HepG2 (cell line): ENCODE data around the gene ZER1. TPM values are rescaled to one million over a fixed set of nuclear protein-coding genes. Genes with fewer than 3 reads are reported as not detected.
A peak's percentile ranks its signal among the peaks of the same experiment; 100 is the strongest.

Source experiments
- ADNP ChIP-seq: sonication (generic); formaldehyde crosslinking; IDR thresholded peaks from 2 replicates; pipeline ENCODE4 v1.4.0; 2020; ENCODE audit warnings: missing genetic modification reagents
- ARNT2 ChIP-seq: sonication (generic); formaldehyde crosslinking; IDR thresholded peaks from 2 replicates; pipeline ENCODE4 v1.8.0; 2022; ENCODE audit warnings: mild to moderate bottlenecking, low read depth, missing genetic modification reagents, moderate library complexity
- CHD2 ChIP-seq: IDR thresholded peaks from 2 replicates; pipeline ENCODE4 v1.6.1; 2011; ENCODE audit warnings: low read depth, low read length, improper control_type of control experiment
- CREB1 ChIP-seq, 2 experiments: fragments of 450-650 bp in 1 of 2; IDR thresholded peaks; 2 replicates each; pipeline ENCODE4 v1.6.1; 2016 to 2017; ENCODE audit warnings: control low read depth in 1 of 2, mild to moderate bottlenecking in 1 of 2, missing compliant biosample characterization in 1 of 2, missing genetic modification characterization in 1 of 2
- HNF4A ChIP-seq: sonication (generic); formaldehyde crosslinking; IDR thresholded peaks from 2 replicates; pipeline ENCODE4 v1.4.0; 2020; ENCODE audit warnings: missing genetic modification reagents
- MTF2 ChIP-seq: sonication (generic); formaldehyde crosslinking; IDR thresholded peaks from 2 replicates; pipeline ENCODE4 v1.5.0; 2020; ENCODE audit warnings: missing genetic modification reagents, borderline replicate concordance
- RBFOX2 ChIP-seq: fragments of 200-400 bp; formaldehyde crosslinking; IDR thresholded peaks from 2 replicates; pipeline ENCODE4 v1.6.1; 2017; ENCODE audit warnings: low read depth, mild to moderate bottlenecking, low read length
- SATB2 ChIP-seq: sonication (generic); formaldehyde crosslinking; IDR thresholded peaks from 2 replicates; pipeline ENCODE4 v1.5.0; 2020; ENCODE audit warnings: missing genetic modification reagents
- TGIF2 ChIP-seq: IDR thresholded peaks from 2 replicates; pipeline ENCODE4 v1.6.1; 2016; ENCODE audit warnings: control low read depth, missing compliant biosample characterization
- WIZ ChIP-seq: sonication (generic); formaldehyde crosslinking; IDR thresholded peaks from 2 replicates; pipeline ENCODE4 v1.5.1; 2020; ENCODE audit warnings: mild to moderate bottlenecking, missing genetic modification reagents
- ZMYM4 ChIP-seq: sonication (generic); formaldehyde crosslinking; IDR thresholded peaks from 2 replicates; pipeline ENCODE4 v1.8.1; 2023; ENCODE audit warnings: mild to moderate bottlenecking, missing genetic modification reagents
- ZNF235 ChIP-seq: sonication (generic); formaldehyde crosslinking; IDR thresholded peaks from 2 replicates; pipeline ENCODE4 v1.8.1; 2023; ENCODE audit warnings: mild to moderate bottlenecking, missing genetic modification reagents, borderline replicate concordance
- ZNF713 ChIP-seq: sonication (generic); formaldehyde crosslinking; IDR thresholded peaks from 2 replicates; pipeline ENCODE4 v1.4.0; 2020; ENCODE audit warnings: mild to moderate bottlenecking, missing genetic modification reagents
- ZNF724P ChIP-seq: sonication (generic); formaldehyde crosslinking; IDR thresholded peaks from 2 replicates; pipeline ENCODE4 v1.8.0; 2022; ENCODE audit warnings: missing genetic modification reagents, borderline replicate concordance
- ZNF777 ChIP-seq: sonication (generic); formaldehyde crosslinking; IDR thresholded peaks from 2 replicates; pipeline ENCODE4 v1.4.0; 2020; ENCODE audit warnings: missing genetic modification reagents
- ZSCAN31 ChIP-seq: sonication (generic); formaldehyde crosslinking; IDR thresholded peaks from 2 replicates; pipeline ENCODE4 v1.5.0; 2020; ENCODE audit warnings: low read depth, mild to moderate bottlenecking, missing genetic modification reagents
- polyA plus RNA-seq, 8 experiments: library from polyadenylated mRNA; depleted of rRNA in 3 of 8; stranded (reverse) in 7 of 8; unstranded in 1 of 8; fragments of >200 nt; fragmentation: Illumina TruSeq in 4 of 8; extraction: Trizol in 4 of 8; gene quantifications; 2 replicates each; pipeline versions ENCODE4 v1.2.1 to v1.2.3, GENCODE V29; 2011 to 2016; ENCODE audit warnings: low read depth in 4 of 8, missing spikeins in 1 of 8, mixed read lengths in 1 of 8; ENCODE audit not compliant: insufficient read depth in 1 of 8
- total RNA-seq, 5 experiments: library from RNA; depleted of rRNA; stranded (reverse); fragments of >200 nt; fragmentation: Illumina TruSeq; extraction: Trizol; gene quantifications; 2 replicates each; pipeline ENCODE4 v1.2.3, GENCODE V29; 2016; ENCODE audit warnings: low read depth in 1 of 5
- TF ChIP-seq, protein P1 (sequence below): sonication (generic); formaldehyde crosslinking; IDR thresholded peaks from 2 replicates; pipeline ENCODE4 v1.8.0; 2022; ENCODE audit warnings: mild to moderate bottlenecking, missing genetic modification reagents, borderline replicate concordance
- TF ChIP-seq, protein P2 (sequence below): IDR thresholded peaks from 2 replicates; pipeline ENCODE4 v1.6.1; 2016; ENCODE audit warnings: mild to moderate bottlenecking, missing biosample characterization, missing genetic modification reagents
- TF ChIP-seq, protein P3 (sequence below): sonication (generic); formaldehyde crosslinking; IDR thresholded peaks from 2 replicates; pipeline ENCODE4 v1.8.0; 2023; ENCODE audit warnings: mild to moderate bottlenecking, missing genetic modification reagents
- TF ChIP-seq, protein P4 (sequence below): IDR thresholded peaks from 2 replicates; pipeline ENCODE4 v1.4.0; 2020; ENCODE audit warnings: mild to moderate bottlenecking, missing genetic modification reagents
- TF ChIP-seq, protein P5 (sequence below): sonication (generic); formaldehyde crosslinking; IDR thresholded peaks from 2 replicates; pipeline ENCODE4 v1.4.0; 2020; ENCODE audit warnings: mild to moderate bottlenecking, low read depth, missing genetic modification reagents

The ZER1 gene
- total and polyA plus RNA-seq, 2 of the 13 experiments (the other 11 are each of a cell fraction or from before 2014, with no cell fraction given) = 7.7 to 40.0 TPM

DNA sequence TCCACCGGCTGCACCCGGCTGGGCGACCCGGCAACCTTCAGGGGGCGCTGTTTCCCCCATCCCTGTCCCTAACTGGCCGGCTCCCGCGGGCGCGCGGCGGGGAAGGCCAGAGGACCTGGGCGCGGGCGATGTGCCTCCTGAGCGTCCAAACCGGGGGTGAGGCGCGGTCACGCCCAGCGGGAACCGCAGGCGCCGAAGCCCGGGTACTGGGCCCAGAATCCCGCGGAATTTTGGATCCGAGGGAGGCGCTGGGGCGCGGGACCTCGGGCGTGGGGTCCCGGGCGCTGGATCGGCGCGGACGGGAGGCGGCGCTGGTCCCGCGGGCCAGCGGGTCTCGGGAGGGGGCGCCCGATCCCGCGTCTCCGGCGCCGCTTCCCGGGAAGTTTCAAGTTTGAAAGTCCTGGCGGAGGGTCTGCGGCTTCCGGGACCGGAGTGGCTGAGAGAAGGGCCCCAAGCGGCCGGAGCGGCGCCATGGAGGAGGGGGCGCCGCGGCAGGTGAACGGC lies 69.2 kb downstream of the ZER1 start, which contains the start of gene PKN3 (continued):
- TF ChIP-seq, protein P1, sequence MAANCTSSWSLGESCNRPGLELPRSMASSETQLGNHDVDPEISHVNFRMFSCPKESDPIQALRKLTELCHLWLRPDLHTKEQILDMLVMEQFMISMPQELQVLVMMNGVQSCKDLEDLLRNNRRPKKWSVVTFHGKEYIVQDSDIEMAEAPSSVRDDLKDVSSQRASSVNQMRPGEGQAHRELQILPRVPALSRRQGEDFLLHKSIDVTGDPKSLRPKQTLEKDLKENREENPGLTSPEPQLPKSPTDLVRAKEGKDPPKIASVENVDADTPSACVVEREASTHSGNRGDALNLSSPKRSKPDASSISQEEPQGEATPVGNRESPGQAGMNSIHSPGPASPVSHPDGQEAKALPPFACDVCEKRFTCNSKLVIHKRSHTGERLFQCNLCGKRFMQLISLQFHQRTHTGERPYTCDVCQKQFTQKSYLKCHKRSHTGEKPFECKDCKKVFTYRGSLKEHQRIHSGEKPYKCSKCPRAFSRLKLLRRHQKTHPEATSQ (CRISPR knock-in tag) = 0 out of 2 replicates have a peak, but pooled peaks have one; percentile 36
- TF ChIP-seq, protein P2, sequence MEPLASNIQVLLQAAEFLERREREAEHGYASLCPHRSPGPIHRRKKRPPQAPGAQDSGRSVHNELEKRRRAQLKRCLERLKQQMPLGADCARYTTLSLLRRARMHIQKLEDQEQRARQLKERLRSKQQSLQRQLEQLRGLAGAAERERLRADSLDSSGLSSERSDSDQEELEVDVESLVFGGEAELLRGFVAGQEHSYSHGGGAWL (CRISPR knock-in tag) = peak; percentile 51; the same call in 1 of the 2 replicates
- TF ChIP-seq ZNF724P = 0 out of 2 replicates have a peak, but pooled peaks have one; percentile 23
- peak; percentile 46; the same call in 1 of the 2 replicates for TF ChIP-seq ZMYM4 (CRISPR knock-in tag)
- TF ChIP-seq WIZ = 0 out of 2 replicates have a peak, but pooled peaks have one; percentile 24
- TF ChIP-seq, protein P3, sequence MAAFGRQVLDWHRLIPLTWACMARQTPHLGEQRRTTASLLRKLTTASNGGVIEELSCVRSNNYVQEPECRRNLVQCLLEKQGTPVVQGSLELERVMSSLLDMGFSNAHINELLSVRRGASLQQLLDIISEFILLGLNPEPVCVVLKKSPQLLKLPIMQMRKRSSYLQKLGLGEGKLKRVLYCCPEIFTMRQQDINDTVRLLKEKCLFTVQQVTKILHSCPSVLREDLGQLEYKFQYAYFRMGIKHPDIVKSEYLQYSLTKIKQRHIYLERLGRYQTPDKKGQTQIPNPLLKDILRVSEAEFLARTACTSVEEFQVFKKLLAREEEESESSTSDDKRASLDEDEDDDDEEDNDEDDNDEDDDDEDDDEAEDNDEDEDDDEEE (CRISPR knock-in tag) = no peak
- TF ChIP-seq RBFOX2 = peak; percentile 79
- peak; percentile 39; the same call in 1 of the 2 replicates for TF ChIP-seq ZNF777 (CRISPR knock-in tag)
- peak; percentile 76; the same call in 1 of the 2 replicates for TF ChIP-seq TGIF2
- no peak for TF ChIP-seq SATB2 (CRISPR knock-in tag)
- TF ChIP-seq, protein P4, sequence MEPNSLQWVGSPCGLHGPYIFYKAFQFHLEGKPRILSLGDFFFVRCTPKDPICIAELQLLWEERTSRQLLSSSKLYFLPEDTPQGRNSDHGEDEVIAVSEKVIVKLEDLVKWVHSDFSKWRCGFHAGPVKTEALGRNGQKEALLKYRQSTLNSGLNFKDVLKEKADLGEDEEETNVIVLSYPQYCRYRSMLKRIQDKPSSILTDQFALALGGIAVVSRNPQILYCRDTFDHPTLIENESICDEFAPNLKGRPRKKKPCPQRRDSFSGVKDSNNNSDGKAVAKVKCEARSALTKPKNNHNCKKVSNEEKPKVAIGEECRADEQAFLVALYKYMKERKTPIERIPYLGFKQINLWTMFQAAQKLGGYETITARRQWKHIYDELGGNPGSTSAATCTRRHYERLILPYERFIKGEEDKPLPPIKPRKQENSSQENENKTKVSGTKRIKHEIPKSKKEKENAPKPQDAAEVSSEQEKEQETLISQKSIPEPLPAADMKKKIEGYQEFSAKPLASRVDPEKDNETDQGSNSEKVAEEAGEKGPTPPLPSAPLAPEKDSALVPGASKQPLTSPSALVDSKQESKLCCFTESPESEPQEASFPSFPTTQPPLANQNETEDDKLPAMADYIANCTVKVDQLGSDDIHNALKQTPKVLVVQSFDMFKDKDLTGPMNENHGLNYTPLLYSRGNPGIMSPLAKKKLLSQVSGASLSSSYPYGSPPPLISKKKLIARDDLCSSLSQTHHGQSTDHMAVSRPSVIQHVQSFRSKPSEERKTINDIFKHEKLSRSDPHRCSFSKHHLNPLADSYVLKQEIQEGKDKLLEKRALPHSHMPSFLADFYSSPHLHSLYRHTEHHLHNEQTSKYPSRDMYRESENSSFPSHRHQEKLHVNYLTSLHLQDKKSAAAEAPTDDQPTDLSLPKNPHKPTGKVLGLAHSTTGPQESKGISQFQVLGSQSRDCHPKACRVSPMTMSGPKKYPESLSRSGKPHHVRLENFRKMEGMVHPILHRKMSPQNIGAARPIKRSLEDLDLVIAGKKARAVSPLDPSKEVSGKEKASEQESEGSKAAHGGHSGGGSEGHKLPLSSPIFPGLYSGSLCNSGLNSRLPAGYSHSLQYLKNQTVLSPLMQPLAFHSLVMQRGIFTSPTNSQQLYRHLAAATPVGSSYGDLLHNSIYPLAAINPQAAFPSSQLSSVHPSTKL = no peak
- TF ChIP-seq CHD2 = peak; percentile 62
- no peak for TF ChIP-seq ADNP (CRISPR knock-in tag)
- TF ChIP-seq ZNF235 (CRISPR knock-in tag) = 0 out of 2 replicates have a peak, but pooled peaks have one; percentile 19
- TF ChIP-seq HNF4A = no peak
- TF ChIP-seq CREB1 (IDR thresholded peaks at IDR 0.05) = no peak
- TF ChIP-seq CREB1 (CRISPR knock-in tag; IDR thresholded peaks at IDR 0.05) = no peak
- peak; percentile 28; the same call in 1 of the 2 replicates for TF ChIP-seq MTF2 (CRISPR knock-in tag)
- TF ChIP-seq ZNF713 (CRISPR knock-in tag) = peak; percentile 39; the same call in 1 of the 2 replicates
- TF ChIP-seq ZSCAN31 (CRISPR knock-in tag) = peak; percentile 64; the same call in 1 of the 2 replicates
- TF ChIP-seq, protein P5, sequence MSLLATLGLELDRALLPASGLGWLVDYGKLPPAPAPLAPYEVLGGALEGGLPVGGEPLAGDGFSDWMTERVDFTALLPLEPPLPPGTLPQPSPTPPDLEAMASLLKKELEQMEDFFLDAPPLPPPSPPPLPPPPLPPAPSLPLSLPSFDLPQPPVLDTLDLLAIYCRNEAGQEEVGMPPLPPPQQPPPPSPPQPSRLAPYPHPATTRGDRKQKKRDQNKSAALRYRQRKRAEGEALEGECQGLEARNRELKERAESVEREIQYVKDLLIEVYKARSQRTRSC (CRISPR knock-in tag) = no peak
- peak; percentile 52; the same call in 1 of the 2 replicates for TF ChIP-seq ARNT2 (CRISPR knock-in tag)
